ENCODE results near the gene PRDX1. TPM values are rescaled to one million over a fixed set of nuclear protein-coding genes. Genes with fewer than 3 reads are reported as not detected.

Gene PRDX1
- total RNA-seq, 1 donor from 2014 or later, result 335 TPM

DNA sequence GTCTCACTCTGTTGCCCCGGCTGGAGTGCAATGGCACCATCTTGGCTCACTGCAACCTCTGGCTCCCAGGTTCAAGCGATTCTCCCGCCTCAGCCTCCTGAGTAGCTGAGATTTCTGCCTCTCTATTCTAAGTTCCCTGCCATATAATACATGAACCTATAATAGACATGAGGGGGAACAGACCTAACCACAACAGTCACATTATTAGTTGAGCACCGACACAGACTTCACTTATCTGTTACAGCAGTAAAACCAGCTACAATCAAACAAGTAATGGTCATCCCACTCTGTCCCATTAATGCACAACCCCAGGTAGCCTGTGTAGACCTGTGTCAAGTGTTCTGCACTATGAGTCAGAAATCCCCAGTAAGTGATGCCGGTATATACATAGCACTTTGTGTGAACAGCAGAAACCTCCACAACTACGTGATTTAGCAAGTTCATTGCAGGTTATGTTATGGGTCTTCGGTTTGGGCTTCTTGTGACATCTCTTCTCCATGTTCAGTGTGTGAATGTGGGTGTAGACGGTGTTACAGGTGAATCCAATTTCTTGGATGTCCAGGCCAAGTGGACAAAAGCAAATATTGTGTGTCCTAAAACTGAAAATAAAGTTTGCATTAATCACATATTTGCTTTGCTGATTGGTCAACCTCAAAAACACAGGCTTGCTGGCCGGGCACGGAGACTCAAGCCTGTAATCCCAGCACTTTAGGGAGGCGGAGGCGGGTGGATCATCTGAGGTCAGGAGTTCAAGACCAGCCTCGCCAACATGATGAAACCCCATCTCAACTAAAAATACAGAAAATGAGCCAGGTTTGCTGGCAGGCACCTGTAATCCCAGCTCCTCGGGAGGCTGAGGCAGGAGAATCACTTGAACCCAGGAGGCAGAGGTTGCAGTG, 18.0 kb downstream of the PRDX1 start:
- no peak for DNase-seq (ENCODE audit: extremely low spot score, unreplicated experiment)
- Mint-ChIP-seq H3K36me3 (peaks cover 11% of the 10 kb centered on the region), H3K9me3 (no peaks in the 10 kb centered on the region), H3K27me3 (no peaks in the 10 kb centered on the region), H3K4me3 (no peak overlapping the region), H3K4me1 (ENCODE audit: unreplicated experiment) (peaks cover 26% of the 10 kb centered on the region), H3K27ac (no peak overlapping the region)
- TF ChIP-seq, protein P1, sequence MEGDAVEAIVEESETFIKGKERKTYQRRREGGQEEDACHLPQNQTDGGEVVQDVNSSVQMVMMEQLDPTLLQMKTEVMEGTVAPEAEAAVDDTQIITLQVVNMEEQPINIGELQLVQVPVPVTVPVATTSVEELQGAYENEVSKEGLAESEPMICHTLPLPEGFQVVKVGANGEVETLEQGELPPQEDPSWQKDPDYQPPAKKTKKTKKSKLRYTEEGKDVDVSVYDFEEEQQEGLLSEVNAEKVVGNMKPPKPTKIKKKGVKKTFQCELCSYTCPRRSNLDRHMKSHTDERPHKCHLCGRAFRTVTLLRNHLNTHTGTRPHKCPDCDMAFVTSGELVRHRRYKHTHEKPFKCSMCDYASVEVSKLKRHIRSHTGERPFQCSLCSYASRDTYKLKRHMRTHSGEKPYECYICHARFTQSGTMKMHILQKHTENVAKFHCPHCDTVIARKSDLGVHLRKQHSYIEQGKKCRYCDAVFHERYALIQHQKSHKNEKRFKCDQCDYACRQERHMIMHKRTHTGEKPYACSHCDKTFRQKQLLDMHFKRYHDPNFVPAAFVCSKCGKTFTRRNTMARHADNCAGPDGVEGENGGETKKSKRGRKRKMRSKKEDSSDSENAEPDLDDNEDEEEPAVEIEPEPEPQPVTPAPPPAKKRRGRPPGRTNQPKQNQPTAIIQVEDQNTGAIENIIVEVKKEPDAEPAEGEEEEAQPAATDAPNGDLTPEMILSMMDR (conservative IDR thresholded peaks at IDR 0.05), result no peak

DNA sequence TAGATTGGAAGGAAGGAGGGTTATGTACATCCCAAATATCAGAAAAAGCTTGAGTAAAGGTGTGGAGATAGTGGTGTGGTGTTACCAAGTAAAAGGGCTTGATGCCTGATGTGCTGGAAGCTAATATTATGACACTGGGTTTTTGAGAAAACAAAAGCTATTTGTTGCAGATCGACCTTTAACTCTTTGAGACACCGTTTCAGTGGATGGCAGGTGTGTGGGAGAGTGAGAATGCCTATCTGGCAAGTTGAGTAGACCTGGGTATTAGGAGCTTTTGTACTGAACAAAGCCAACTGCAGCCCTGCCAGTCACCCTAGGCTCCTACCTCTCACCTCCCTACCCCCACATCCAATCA, 20.2 kb downstream of the PRDX1 start:
- Mint-ChIP-seq H3K4me3 (peak overlapping the region; percentile 98), H3K27ac (peak overlapping the region; percentile 9), H3K4me1 (ENCODE audit: unreplicated experiment) (peaks cover 29% of the 10 kb centered on the region), H3K9me3 (no peaks in the 10 kb centered on the region), H3K36me3 (no peaks in the 10 kb centered on the region), H3K27me3 (no peaks in the 10 kb centered on the region)
- TF ChIP-seq, protein P1 (conservative IDR thresholded peaks at IDR 0.05), result no peak
- DNase-seq (ENCODE audit: extremely low spot score, unreplicated experiment), result no peak

DNA sequence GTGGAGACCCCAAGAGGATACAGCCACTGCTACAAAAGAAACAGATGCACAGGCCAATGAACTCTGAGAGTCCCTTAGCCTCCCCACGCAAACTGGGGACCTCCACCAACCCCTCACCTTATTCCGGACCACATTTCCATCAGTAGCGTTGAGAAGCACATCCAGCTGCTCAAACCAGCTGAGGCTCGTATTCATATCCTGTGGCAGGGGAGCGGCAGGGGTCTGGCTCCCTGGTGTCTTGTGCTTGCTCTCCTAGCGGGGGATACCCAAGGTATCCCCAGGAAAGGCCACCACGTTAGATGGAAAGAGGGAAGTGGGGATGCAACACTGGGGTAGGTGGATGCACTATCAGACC, 22.3 kb downstream of the PRDX1 start:
- Mint-ChIP-seq H3K27ac (peak overlapping the region; percentile 84), H3K4me3 (peak overlapping the region; percentile 98), H3K4me1 (ENCODE audit: unreplicated experiment) (peaks cover 29% of the 10 kb centered on the region), H3K9me3 (no peaks in the 10 kb centered on the region), H3K27me3 (no peaks in the 10 kb centered on the region), H3K36me3 (no peaks in the 10 kb centered on the region)
- TF ChIP-seq, protein P1 (conservative IDR thresholded peaks at IDR 0.05), result no peak
- no peak for DNase-seq (ENCODE audit: extremely low spot score, unreplicated experiment)

DNA sequence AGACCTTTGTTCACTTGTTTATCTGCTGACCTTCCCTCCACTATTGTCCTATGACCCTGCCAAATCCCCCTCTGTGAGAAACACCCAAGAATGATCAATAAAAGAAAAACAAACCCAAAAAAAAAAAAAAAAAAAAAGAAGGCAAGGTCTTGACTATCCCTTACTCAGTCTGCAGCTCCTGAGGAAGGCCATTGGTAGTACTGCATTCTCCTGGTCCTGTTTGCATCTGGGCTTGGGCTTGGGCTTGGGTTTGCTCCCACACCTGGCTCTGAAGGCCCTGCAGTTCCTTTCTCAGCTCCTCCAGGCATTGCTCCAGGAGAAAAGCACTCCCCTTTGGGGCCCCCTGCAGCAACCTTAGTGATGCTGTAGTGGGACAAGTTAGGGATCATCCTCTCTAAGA, 23.4 kb downstream of the PRDX1 start:
- TF ChIP-seq, protein P1 (conservative IDR thresholded peaks at IDR 0.05), result no peak
- no peaks in the 10 kb centered on the region for H3K9me3 Mint-ChIP-seq
- no peaks in the 10 kb centered on the region for H3K27me3 Mint-ChIP-seq
- H3K36me3 Mint-ChIP-seq, result no peaks in the 10 kb centered on the region
- H3K4me1 Mint-ChIP-seq (ENCODE audit: unreplicated experiment), result peaks cover 29% of the 10 kb centered on the region
- no peak for DNase-seq (ENCODE audit: extremely low spot score, unreplicated experiment)
- no peak overlapping the region for H3K27ac Mint-ChIP-seq
- H3K4me3 Mint-ChIP-seq, result peak overlapping the region; percentile 98

DNA sequence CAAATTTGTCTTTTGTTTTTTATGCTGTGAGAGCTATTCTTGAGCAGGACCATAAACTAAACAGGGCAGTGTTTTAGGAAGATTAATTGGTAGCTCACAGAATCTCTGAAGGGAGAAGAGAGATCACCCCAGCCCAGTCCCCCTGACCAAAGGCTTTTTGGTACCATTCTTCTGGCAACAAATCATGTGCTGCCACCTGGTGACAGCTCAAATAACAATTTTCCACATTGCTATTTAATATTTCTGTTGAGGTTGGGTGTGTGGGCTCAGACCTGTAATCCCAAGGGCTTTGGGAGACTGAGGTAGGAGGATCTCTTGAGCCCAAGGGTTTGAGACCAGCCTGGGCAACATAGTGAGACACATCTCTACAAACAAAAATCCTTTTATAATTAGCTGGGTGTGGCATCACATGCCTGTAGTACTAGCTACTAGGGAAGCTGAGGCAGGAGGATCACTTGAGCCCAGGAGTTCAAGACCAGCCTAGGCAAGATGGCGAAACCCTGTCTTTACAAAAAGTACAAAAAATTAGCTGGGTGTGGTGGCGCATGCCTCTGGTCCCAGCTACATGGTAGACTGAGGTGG, 28.5 kb downstream of the PRDX1 start:
- DNase-seq (ENCODE audit: extremely low spot score, unreplicated experiment), result no peak
- Mint-ChIP-seq H3K4me3 (peak overlapping the region; percentile 27), H3K27ac (no peak overlapping the region), H3K4me1 (ENCODE audit: unreplicated experiment) (no peaks in the 10 kb centered on the region), H3K27me3 (peaks cover 11% of the 10 kb centered on the region), H3K36me3 (no peaks in the 10 kb centered on the region), H3K9me3 (no peaks in the 10 kb centered on the region)
- TF ChIP-seq, protein P1 (conservative IDR thresholded peaks at IDR 0.05), result peak; percentile 77
